Retinal pigment epithelial cell (primary cell): Measurements from ENCODE around the gene CORO1C.

Experiments
- DNase-seq: peaks from one replicate; pipeline ENCODE4 v3.0.0-alpha.2; 2010; ENCODE audit warnings: low read depth
- H3K4me3 ChIP-seq: 2 replicates; pipeline ENCODE4 v1.5.1; 2011; ENCODE audit warnings: mild to moderate bottlenecking, low read length, control low read depth, moderate library complexity
- CTCF ChIP-seq: conservative IDR thresholded peaks from 2 replicates; pipeline ENCODE4 v1.5.1; 2011; ENCODE audit warnings: low read depth, low read length, control low read depth, inconsistent platforms

Gene CORO1C

GRCh38 chr12:108650083-108650482 is 81.2 kb downstream of the CORO1C start:
- DNase-seq: no peak
- TF ChIP-seq CTCF: no peak
- no peak overlapping the region for H3K4me3 ChIP-seq

GRCh38 chr12:108649669-108650068 is 81.6 kb downstream of the CORO1C start:
- no peak for DNase-seq
- no peak for TF ChIP-seq CTCF

GRCh38 chr12:108649126-108649525 is 82.2 kb downstream of the CORO1C start:
- no peak for DNase-seq
- TF ChIP-seq CTCF: no peak
- H3K4me3 ChIP-seq: no peak overlapping the region

More at GRCh38 chr12:108649669-108650068, 81.6 kb downstream of the CORO1C start:
- H3K4me3 ChIP-seq: no peak overlapping the region

GRCh38 chr12:108648371-108648770 is 82.9 kb downstream of the CORO1C start:
- TF ChIP-seq CTCF: no peak
- no peak overlapping the region for H3K4me3 ChIP-seq
- no peak for DNase-seq

GRCh38 chr12:108647585-108648287 is 83.6 kb downstream of the CORO1C start:
- H3K4me3 ChIP-seq: no peak overlapping the region
- DNase-seq: no peak
- TF ChIP-seq CTCF: no peak

- no peak for DNase-seq
- no peak overlapping the region for H3K4me3 ChIP-seq
- TF ChIP-seq CTCF: no peak
Observed at GRCh38 chr12:108646600-108647579, 84.4 kb downstream of the CORO1C start.
